ENCODE results near the gene ANGPTL2.

The ANGPTL2 gene

DNA sequence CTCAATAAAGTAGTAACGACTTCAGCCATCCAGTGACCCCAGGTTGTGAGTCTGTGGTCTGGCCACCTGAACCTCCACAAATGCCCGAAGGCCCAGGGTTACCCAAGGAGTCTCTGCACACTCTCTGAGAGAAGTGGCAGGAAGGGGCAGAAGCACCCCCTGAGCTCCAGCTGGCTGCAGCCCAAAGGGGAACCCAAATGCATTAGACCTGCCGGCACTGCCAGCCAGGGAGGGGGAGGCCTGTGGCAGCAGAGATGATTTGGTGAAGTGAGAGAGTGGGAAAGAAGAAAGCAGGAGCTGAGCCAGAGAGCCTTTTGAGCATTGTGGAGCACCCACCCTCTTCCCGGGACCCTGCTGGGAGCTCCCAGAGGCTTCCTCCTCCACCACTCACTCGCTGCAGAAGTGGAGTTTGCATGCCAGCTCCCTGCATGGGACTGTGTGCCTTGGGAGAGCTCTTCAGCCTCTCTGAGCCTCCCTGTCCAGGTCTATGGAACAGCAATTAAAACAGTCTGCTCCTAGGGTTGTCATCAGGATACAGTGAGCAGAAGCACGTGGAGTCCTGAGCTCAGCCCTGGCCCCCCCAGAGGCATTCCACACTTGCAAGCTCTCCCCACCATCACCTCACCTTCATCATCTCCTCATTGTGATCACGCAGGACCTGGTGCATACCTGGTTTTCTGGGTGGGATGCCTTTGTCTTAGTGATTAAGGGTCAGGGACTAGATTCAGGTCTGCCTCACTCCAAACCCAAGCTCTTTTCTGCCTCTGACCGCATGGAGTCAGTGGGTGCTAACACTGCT lies 13.8 kb upstream of the ANGPTL2 start:
- no peak for DNase-seq

DNA sequence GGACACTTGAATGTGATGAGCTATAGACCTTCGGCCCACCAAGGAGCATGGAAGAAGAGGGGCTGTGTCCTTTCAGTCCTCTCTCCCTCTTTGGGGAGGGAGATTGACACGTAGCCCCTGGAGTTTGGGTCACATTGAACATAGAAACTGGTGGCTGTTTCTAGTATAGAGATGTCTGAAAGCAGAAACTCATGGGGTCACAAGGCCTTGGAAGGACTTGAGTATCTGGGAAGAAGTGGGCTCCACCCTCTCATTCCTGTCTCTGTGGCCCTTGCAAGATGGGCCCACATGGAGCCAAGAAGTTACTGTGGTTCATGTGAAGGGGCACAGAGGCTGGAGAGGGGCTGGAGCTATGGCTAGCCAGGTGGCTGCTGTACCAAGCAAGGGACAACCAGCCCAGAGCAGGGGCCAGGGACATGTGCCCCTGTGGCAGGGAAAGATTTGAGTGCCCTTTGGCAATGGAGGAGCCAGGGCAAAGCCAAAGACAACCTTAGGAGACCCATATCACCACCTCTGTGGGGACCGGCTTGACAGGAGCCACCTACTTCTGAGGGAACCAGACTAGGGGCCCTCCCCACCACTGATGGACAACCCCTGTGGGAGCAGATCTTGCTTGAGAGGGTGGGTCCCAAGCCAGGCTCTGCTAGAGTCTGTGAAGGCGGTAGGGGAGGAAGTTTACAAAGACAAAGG lies 12.8 kb upstream of the ANGPTL2 start:
- DNase-seq: no peak

GRCh38 chr9:127133739-127134167 lies 11.3 kb upstream of the ANGPTL2 start:
- no peak for DNase-seq

GRCh38 chr9:127132921-127133647 lies 10.6 kb upstream of the ANGPTL2 start:
- DNase-seq: no peak

DNA sequence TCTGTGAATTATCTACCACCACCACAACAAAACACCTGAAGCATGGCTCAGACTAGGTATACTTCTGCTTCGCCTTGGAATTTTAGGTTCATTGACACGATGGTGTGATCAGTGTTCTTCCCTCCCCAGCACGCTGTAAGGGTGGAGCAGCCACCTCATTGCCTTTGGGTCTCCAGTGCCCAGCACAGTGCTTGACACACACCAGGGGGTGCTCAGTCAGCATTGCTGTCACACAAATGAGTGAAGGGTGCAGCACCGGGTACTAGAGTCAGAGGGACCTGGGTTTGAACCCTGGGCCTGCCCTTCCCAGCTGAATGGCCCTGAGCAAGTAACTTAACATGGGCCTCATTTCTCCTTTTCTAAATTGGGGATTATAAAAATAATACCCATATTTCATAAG lies 9.9 kb upstream of the ANGPTL2 start:
- no peak for DNase-seq

DNA sequence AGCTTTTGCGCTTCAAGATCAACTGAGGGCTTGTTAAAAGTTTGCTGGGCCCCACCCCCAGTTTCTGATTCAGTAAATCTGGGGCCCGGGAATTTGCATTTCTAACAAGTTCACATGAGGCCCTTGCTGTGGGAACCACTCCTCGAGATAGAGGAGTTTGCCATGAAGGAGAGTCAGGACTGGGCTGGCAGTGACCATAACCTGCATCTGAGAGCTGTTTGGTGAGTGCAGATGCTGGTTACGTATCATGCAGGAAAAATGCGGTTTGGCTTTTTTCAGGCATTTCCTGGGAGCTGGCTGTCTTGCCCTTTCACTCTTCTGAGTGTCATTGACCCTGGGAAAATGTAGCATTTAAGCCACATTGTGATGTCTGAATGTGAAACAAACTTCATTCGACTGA lies 9.4 kb upstream of the ANGPTL2 start:
- DNase-seq: no peak

GRCh38 chr9:127130661-127131538 lies 8.5 kb upstream of the ANGPTL2 start:
- no peak for DNase-seq

- no peak for DNase-seq
Observed at GRCh38 chr9:127130235-127130634, 7.8 kb upstream of the ANGPTL2 start.

DNA sequence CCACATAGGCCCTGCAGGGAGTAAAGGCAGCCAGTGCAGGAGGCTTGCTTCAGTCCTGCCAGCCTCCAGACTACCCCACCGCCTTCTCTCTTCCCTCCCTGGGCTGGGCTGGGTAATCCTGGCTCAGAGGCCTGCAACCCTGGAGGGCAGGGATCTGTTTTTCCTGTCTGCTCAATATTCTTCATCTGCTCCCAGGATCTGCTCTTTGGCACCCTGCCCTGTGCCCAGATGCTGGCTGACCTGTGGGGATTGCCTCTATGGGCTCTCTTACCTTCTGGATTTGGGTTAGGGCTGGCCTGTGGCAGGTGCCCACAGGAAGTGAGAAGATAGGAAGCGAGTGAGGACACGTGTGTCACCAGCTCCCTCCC lies 7.3 kb upstream of the ANGPTL2 start:
- DNase-seq: no peak

- no peak for DNase-seq
Observed at GRCh38 chr9:127129073-127129717, 6.8 kb upstream of the ANGPTL2 start.

- DNase-seq: no peak
Observed at GRCh38 chr9:127128341-127129072, 6.1 kb upstream of the ANGPTL2 start.

DNA sequence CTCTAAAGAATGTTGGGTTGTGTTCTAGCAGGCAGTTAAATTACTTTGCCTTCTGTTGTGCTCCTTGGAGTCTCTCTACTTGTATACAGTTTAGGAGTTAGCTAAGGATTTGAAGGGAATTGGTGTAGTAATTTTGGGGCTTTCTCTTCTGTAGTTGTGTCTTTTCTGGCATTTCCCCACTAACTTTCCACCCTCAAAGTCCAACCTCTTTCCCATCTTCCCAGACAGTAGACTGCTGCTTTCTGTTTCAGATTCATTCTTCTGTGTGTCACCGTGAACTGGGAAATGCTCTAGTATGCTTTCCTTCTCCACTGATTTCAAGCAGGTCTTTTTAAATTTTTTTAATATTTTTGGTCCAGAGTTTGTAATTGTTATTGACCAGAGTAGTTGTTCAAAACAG lies 4.5 kb upstream of the ANGPTL2 start:
- no peak for DNase-seq

- DNase-seq: no peak
Observed at GRCh38 chr9:127124792-127125191, 2.4 kb upstream of the ANGPTL2 start.

DNA sequence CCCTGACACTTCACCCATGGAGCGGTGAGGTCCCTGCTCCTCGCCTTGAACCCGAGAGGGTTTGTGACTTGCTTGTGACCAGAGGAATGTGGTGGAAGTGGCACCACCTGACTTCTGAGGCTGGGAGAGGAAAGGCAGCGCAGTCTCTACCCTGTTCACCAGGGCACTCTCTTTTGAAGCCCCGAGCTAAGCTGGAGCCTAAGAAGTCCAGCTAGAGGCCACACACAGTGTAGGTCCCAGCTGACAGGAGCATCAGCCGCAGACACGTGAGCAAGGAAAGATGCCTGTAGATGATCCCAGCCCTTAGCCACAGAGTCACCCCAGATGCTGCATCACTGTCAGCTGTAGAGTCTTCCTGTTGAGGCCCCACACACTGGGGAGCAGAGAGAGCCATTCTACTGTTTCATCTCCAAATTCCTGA lies 1.7 kb upstream of the ANGPTL2 start:
- DNase-seq: no peak

DNA sequence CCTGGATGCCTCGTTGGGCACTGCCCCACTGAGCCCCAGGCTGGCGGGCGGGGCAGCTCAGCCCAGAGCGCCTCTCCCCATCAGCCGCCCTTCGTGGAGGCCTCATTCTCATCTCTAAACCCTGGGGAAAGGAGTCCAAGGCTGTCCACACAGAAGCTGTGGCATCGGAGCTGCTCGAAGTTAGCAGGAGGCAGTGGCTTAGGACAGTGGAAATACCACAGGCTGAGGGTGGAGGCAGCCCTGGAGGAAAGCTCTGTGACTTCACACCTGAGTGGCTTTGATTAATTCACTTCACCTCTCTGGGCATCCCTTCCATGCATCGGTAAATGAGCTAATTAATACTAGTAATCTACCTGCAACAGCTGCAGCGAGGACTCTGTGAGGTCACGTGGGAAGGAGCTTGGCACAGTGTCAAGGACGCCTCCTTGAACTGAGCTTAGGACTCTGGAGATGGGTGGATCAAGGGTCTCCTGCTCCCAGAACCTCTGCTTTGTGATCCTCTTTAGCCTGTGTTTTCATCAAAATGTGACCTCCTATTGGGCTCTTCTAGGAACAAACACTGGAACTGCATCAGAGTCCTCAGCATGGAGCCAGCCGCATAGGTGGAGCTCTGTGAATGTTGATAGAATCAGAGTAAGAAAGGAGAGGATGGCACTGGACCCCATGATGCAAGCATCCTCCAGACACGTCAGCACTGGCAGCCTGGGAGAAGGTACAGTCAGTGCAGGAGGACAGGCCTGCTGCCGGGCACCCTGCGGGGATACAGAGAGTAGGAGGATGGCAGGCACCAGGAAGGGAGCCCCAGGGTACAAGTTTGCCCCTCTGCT lies 842 bp upstream of the ANGPTL2 start:
- no peak for DNase-seq

- no peak for DNase-seq
Observed at GRCh38 chr9:127121628-127122175, 733 bp downstream of the ANGPTL2 start.

- DNase-seq: no peak
Observed at GRCh38 chr9:127119320-127119709, 3.1 kb downstream of the ANGPTL2 start.

GRCh38 chr9:127118597-127119319 lies 3.7 kb downstream of the ANGPTL2 start:
- no peak for DNase-seq

GRCh38 chr9:127117801-127118200 lies 4.6 kb downstream of the ANGPTL2 start:
- no peak for DNase-seq

GRCh38 chr9:127116957-127117356 lies 5.5 kb downstream of the ANGPTL2 start:
- DNase-seq: no peak

Measured in GDM1 (cell line).